Naive B cell (primary cell): ENCODE measurements around the gene HIGD1C. TPM values are rescaled to one million over a fixed set of nuclear protein-coding genes. Genes with fewer than 3 reads are reported as not detected.
A peak's percentile ranks its signal among the peaks of the same experiment; 100 is the strongest.
"Not testable (repeated sequence)": the region's sequence is repeated elsewhere in the genome, so short reads cannot be mapped to it uniquely, and the experiment has no call there.

Experiments
- ATAC-seq, 2 donors: fragments of 150-1000 bp; cut with Tn5 transposase; 2 replicates each; pipeline ENCODE4 v1.10.0; 2021; ENCODE audit warnings: low read depth in 2 of 2, mild to moderate bottlenecking in 2 of 2, moderate library complexity in 2 of 2
- DNase-seq: peaks from one replicate; pipeline ENCODE4 v3.0.0; 2022
- H3K27ac Mint-ChIP-seq, 6 donors: one replicate each; pipeline ENCODE4 v1.8.0; 2020 to 2022; ENCODE audit warnings: mild to moderate bottlenecking in 6 of 6, mixed read lengths in 6 of 6, moderate library complexity in 5 of 6, inconsistent platforms in 2 of 6
- H3K27me3 Mint-ChIP-seq, 3 donors: one replicate each; pipeline ENCODE4 v1.8.0; 2021 to 2022; ENCODE audit warnings: mixed read lengths in 3 of 3, mild to moderate bottlenecking in 1 of 3
- H3K36me3 Mint-ChIP-seq, 2 donors: one replicate each; pipeline ENCODE4 v1.8.0; 2020 to 2022; ENCODE audit warnings: mixed read lengths in 2 of 2, inconsistent platforms in 1 of 2, mild to moderate bottlenecking in 1 of 2
- H3K4me1 Mint-ChIP-seq, 3 donors: one replicate each; pipeline ENCODE4 v1.8.0; 2020 to 2022; ENCODE audit warnings: mixed read lengths in 3 of 3, inconsistent platforms in 1 of 3, mild to moderate bottlenecking in 1 of 3, moderate library complexity in 1 of 3
- H3K4me3 Mint-ChIP-seq, 8 donors: one replicate each; pipeline ENCODE4 v1.8.0; 2020 to 2022; ENCODE audit warnings: mild to moderate bottlenecking in 8 of 8, mixed read lengths in 8 of 8, moderate library complexity in 8 of 8, inconsistent platforms in 2 of 8
- H3K9me3 Mint-ChIP-seq, 7 donors: one replicate each; pipeline ENCODE4 v1.8.0; 2020 to 2022; ENCODE audit warnings: mixed read lengths in 7 of 7, mild to moderate bottlenecking in 5 of 7, inconsistent platforms in 2 of 7, moderate library complexity in 1 of 7
- polyA plus RNA-seq, 6 donors: library from polyadenylated mRNA; unstranded; fragments of 300-500 nt; fragmentation: Illumina TruSeq; gene quantifications; one replicate each; pipeline ENCODE4 v1.2.3, GENCODE V29; 2021; ENCODE audit warnings: low read depth in 6 of 6

Gene HIGD1C
- polyA plus RNA-seq, 6 donors from 2014 or later: not detected

DNA sequence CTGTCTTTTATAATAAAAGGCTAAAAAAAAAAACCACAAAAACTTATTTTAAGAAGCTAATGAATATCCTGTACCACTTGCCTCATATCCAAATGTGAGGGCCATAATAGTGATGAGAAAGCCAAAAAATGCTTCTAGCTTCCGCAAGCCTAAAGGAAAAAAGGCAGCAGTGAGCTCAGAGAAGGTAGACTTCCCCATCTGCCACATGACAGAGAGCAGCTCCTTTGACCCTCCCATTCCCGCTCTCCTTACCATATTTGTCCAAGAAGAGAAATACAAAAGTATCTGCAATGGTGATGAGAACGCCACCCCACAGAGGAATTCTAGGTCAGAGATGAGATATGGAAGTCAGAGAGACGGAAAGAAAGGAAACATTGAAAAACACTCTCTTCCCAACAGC lies 46.7 kb downstream of the HIGD1C start:
- Mint-ChIP-seq H3K27ac (peak overlapping the region in 1 of 6 donors; percentile 26), H3K9me3 (no peaks in the 10 kb centered on the region), H3K4me1 (no peaks in the 10 kb centered on the region), H3K27me3 (no peaks in the 10 kb centered on the region), H3K4me3 (no peak overlapping the region), H3K36me3 (peaks cover 9 to 26% of the 10 kb centered on the region in 2 donors)
- ATAC-seq: no peak
- no peak for DNase-seq

DNA sequence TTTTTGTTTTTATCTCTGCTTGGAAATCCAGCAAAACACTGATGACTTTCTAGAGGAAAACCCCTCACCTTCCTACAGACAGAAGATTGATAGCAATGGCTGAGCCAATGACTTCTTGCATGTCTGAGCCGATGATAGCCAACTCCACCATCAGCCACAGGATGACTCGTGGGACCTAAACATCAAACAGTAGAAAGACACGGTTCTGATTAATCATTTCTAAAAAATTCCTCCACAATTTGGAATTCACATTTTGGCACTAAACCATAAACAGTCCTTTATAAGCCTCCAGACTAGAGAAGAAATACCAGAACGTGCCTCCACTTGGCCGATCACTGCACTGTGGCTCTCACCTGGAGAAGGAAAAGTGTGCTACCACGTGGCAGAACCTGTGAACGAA lies 47.9 kb downstream of the HIGD1C start:
- H3K4me3 Mint-ChIP-seq: no peak overlapping the region
- H3K27ac Mint-ChIP-seq: no peak overlapping the region
- no peaks in the 10 kb centered on the region for H3K27me3 Mint-ChIP-seq
- ATAC-seq (no peak), DNase-seq (no peak)
- H3K36me3 Mint-ChIP-seq: peaks cover 0 to 31% of the 10 kb centered on the region in 2 donors
- H3K9me3 Mint-ChIP-seq: no peaks in the 10 kb centered on the region
- no peaks in the 10 kb centered on the region for H3K4me1 Mint-ChIP-seq

DNA sequence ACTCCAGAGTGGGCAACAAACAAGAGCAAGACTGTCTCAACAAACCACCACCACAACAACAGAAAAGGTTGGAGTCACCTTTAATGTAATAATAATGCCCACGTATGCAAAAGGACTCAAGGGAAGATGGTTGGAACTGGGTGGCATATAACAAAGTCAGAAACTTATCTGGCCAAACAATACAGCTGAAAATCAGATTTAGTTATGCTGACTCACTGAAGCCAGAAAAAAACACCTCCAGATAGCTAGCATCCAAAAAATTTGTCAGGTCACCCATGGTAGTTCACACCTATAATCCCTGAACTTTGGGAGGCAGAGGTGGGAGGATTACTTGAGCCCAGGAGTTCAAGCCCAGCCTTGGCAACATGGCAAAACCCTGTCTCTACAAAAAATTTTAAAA lies 49.5 kb downstream of the HIGD1C start:
- DNase-seq (no peak), ATAC-seq (no peak)
- H3K4me1 Mint-ChIP-seq: no peaks in the 10 kb centered on the region
- H3K27ac Mint-ChIP-seq: no peak overlapping the region
- no peaks in the 10 kb centered on the region for H3K27me3 Mint-ChIP-seq
- H3K9me3 Mint-ChIP-seq: no peaks in the 10 kb centered on the region
- H3K36me3 Mint-ChIP-seq: peaks cover 0 to 26% of the 10 kb centered on the region in 2 donors
- H3K4me3 Mint-ChIP-seq: no peak overlapping the region

DNA sequence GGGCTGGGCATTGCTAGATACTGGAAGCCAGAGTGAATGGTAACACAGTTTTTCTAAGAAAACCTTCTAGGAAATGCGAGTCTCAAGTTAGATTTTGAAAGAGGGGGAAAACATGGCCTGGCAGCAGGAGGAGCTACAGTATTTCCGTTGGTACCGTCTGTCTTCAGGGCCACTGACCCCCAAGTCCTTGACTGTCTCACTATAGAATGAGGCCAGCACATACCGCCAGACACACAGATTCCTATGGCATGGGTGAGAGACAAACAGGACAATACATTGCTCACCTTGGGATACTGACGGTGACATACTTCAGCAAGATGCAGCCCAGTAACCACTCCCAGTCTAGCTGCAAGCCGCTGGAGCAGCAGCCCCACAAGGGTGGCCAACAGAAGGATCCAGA lies 52.2 kb downstream of the HIGD1C start:
- H3K27ac Mint-ChIP-seq: peak overlapping the region in 1 of 6 donors; percentile 83
- DNase-seq: no peak
- no peak for ATAC-seq
- peaks cover 5 to 15% (median 8%) of the 10 kb centered on the region in 3 donors for H3K4me1 Mint-ChIP-seq
- H3K36me3 Mint-ChIP-seq: peaks cover 0 to 23% of the 10 kb centered on the region in 2 donors
- no peak overlapping the region for H3K4me3 Mint-ChIP-seq
- H3K9me3 Mint-ChIP-seq: no peaks in the 10 kb centered on the region
- no peaks in the 10 kb centered on the region for H3K27me3 Mint-ChIP-seq

- Mint-ChIP-seq H3K27ac (no peak overlapping the region), H3K27me3 (no peaks in the 10 kb centered on the region), H3K36me3 (peaks cover 0 to 21% of the 10 kb centered on the region in 2 donors), H3K4me1 (peaks cover 5 to 20% (median 8%) of the 10 kb centered on the region in 3 donors), H3K4me3 (no peak overlapping the region), H3K9me3 (no peaks in the 10 kb centered on the region)
- DNase-seq (no peak), ATAC-seq (no peak)
These were observed 52.7 kb downstream of the HIGD1C start for GRCh38 chr12:51005030-51005429.

DNA sequence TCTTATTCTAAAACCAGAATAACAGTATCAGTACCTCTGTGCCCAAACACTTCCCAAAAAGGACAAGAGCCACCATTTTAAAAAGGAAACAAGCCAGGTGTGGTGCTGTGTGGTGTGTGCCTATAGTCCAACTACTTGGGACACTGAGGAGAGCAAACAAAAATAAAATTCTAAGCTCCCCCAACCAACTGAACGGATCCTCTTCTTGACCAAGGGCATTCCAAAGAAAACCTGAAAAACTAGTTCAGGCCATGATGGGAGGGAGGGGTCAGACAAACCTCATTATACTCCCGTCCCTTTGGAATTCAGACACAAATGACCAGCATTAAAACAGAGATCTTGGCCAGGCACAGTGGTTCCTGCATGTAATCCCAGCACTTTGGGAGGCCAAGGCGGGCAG lies 53.3 kb downstream of the HIGD1C start:
- Mint-ChIP-seq H3K4me3 (no peak overlapping the region), H3K9me3 (no peaks in the 10 kb centered on the region), H3K27ac (peak overlapping the region in 1 of 6 donors; percentile 62), H3K36me3 (peaks cover 0 to 15% of the 10 kb centered on the region in 2 donors), H3K4me1 (peaks cover 5 to 26% (median 8%) of the 10 kb centered on the region in 3 donors), H3K27me3 (no peaks in the 10 kb centered on the region)
- DNase-seq (no peak), ATAC-seq (no peak)

DNA sequence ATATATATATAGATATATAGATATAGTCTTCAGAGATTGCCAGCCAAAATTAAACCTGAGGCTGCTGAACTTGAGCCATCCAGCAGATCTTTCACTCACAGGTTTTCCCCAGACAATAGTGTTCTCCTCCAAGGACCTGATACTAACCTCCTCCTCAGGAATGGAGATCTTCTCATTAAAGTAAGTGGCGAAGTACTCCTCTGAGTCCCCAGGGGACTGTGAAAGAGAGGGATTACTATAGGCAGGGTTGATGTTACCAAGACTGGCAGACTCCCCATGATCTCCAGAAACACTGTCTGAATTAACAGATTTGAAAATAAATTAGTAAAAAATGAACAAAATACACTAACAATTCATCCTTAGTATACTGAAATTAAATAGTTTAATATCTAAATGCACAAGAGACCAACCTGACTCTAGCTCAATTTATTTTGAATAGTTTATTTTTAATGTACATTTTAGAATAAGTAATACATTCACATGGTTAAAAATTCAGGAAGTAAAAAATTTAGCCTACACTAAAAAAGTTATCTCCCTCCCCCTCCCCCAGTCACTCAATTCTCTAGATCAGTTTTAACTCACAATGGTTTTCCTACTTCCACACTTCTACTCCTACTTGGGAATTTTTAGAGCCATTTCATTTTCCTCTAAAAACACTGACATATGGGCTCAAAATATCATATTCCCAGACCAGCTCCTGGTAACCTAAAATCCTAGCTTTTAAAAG lies 56.1 kb downstream of the HIGD1C start:
- ATAC-seq (no peak), DNase-seq (no peak)
- Mint-ChIP-seq H3K27me3 (no peaks in the 10 kb centered on the region), H3K27ac (peak overlapping the region in 4 of 6 donors; percentile 28 to 75 (median 58)), H3K9me3 (no peaks in the 10 kb centered on the region), H3K4me3 (peak overlapping the region; percentile 39 to 87 (median 61)), H3K4me1 (peaks cover 11 to 26% (median 20%) of the 10 kb centered on the region in 3 donors), H3K36me3 (peaks cover 0 to 15% of the 10 kb centered on the region in 2 donors)

DNA sequence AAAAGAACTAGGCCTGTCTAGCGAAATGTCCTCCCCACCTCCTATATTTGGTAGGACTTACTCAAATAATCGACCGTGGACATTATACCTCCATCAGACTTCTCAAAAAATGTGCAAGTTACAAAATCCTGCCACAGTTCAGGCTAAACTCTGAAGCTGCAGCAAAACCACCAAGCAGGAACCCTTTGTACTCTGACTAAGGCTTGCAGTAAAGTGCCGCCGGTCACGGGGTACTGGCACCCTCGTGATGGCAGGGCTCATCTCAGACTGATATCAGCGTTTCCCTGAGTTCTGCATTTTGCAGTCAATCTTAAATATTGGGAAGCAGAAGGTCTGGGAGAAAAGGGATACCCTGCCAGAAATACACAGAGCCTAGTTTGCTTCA lies 56.7 kb downstream of the HIGD1C start:
- peak; percentile 72 to 99 for ATAC-seq
- Mint-ChIP-seq H3K4me1 (peaks cover 11 to 26% (median 20%) of the 10 kb centered on the region in 3 donors), H3K27me3 (no peaks in the 10 kb centered on the region), H3K27ac (peak overlapping the region in 5 of 6 donors; percentile 16 to 75 (median 53)), H3K4me3 (peak overlapping the region; percentile 39 to 87 (median 61)), H3K9me3 (no peaks in the 10 kb centered on the region), H3K36me3 (peaks cover 0 to 14% of the 10 kb centered on the region in 2 donors)
- peak; percentile 37 for DNase-seq

DNA sequence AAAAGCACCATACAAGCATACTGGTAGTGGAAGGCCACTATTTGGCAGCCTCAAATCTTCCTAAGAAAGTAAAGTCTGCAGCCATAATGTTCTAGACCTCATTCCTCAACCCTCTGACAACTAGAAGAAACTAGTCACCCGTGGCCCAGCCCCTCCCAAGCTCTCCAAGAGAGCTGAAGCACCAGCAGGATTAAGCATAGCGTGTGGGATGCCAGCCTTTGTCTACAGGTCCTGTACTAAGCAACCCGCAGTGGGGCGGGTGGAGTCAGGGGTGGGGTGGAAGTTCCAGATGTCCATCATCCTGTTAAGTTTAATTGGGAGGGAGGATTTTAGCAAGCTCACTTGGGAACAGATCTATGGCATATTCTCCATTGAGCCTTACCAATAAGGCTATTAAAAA lies 59.6 kb downstream of the HIGD1C start:
- Mint-ChIP-seq H3K4me1 (peaks cover 11 to 25% (median 20%) of the 10 kb centered on the region in 3 donors), H3K36me3 (no peaks in the 10 kb centered on the region), H3K9me3 (no peaks in the 10 kb centered on the region), H3K27ac (peak overlapping the region in 1 of 6 donors; percentile 65), H3K27me3 (no peaks in the 10 kb centered on the region), H3K4me3 (no peak overlapping the region)
- no peak for ATAC-seq
- DNase-seq: no peak

GRCh38 chr12:51012570-51013236 lies 60.4 kb downstream of the HIGD1C start:
- H3K4me1 Mint-ChIP-seq: peaks cover 15 to 26% (median 24%) of the 10 kb centered on the region in 3 donors
- H3K36me3 Mint-ChIP-seq: no peaks in the 10 kb centered on the region
- ATAC-seq: no peak
- DNase-seq: no peak
- peak overlapping the region in 2 of 6 donors; percentile 12 to 68 for H3K27ac Mint-ChIP-seq
- no peaks in the 10 kb centered on the region for H3K27me3 Mint-ChIP-seq
- no peaks in the 10 kb centered on the region for H3K9me3 Mint-ChIP-seq
- no peak overlapping the region for H3K4me3 Mint-ChIP-seq

- H3K36me3 Mint-ChIP-seq: no peaks in the 10 kb centered on the region
- H3K4me3 Mint-ChIP-seq: no peak overlapping the region
- ATAC-seq: no peak
- H3K27ac Mint-ChIP-seq: no peak overlapping the region
- no peaks in the 10 kb centered on the region for H3K27me3 Mint-ChIP-seq
- no peak for DNase-seq
- H3K9me3 Mint-ChIP-seq: no peaks in the 10 kb centered on the region
- peaks cover 15 to 26% (median 21%) of the 10 kb centered on the region in 3 donors for H3K4me1 Mint-ChIP-seq
These were observed 61.1 kb downstream of the HIGD1C start for GRCh38 chr12:51013441-51013840.

DNA sequence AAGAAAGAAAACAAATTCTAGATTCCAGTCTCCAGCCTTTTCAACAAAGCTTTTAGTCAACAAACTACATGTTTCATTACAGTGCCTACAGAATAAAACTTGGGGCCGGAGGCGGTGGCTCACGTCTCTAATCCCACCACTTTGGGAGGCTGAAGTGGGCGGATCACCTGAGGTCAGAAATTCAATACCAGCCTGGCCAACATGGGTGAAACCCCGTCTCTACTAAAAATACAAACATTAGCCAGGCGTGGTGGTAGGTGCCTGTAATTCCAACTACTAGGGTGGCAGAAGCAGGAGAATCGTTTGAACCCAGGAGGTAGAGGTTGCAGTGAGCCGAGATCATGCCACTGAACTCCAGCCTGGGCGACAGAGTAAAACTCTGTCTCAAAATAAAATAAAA lies 62.1 kb downstream of the HIGD1C start:
- H3K4me3 Mint-ChIP-seq, H3K27me3 Mint-ChIP-seq, H3K36me3 Mint-ChIP-seq, H3K27ac Mint-ChIP-seq, H3K9me3 Mint-ChIP-seq, DNase-seq, ATAC-seq: not testable (repeated sequence)
- H3K4me1 Mint-ChIP-seq: peaks cover 10 to 18% (median 11%) of the 10 kb centered on the region in 3 donors

DNA sequence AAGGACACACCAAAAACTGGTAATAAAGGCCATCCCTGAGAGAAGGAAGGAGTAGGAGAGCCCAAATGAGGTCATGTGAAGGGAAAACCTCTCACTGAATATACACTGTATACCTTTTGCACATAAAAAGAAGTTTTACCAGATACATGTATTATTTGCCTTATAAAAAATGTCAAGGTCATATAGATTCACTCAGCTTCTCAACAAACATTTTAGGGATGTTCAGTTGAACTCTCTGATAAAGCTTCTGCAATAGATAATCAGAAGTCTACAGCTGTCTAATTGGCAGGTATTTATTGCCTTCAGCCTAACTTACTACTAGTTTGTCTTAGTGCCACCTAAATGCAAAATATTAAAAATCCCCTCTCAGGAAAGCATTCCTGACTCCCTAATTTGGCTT lies 65.1 kb downstream of the HIGD1C start:
- Mint-ChIP-seq H3K27me3 (no peaks in the 10 kb centered on the region), H3K4me3 (no peak overlapping the region), H3K4me1 (peaks cover 15 to 23% (median 20%) of the 10 kb centered on the region in 3 donors), H3K9me3 (no peaks in the 10 kb centered on the region), H3K27ac (no peak overlapping the region), H3K36me3 (no peaks in the 10 kb centered on the region)
- ATAC-seq (no peak), DNase-seq (no peak)

GRCh38 chr12:51018956-51019355 lies 66.6 kb downstream of the HIGD1C start:
- no peaks in the 10 kb centered on the region for H3K9me3 Mint-ChIP-seq
- no peak overlapping the region for H3K27ac Mint-ChIP-seq
- no peak overlapping the region for H3K4me3 Mint-ChIP-seq
- no peak for DNase-seq
- ATAC-seq: no peak
- peaks cover 12 to 22% (median 16%) of the 10 kb centered on the region in 3 donors for H3K4me1 Mint-ChIP-seq
- H3K36me3 Mint-ChIP-seq: no peaks in the 10 kb centered on the region
- H3K27me3 Mint-ChIP-seq: no peaks in the 10 kb centered on the region
